CD4-positive, alpha-beta T cell treated with Interleukin-4 for 1 hour (primary cell): ENCODE data around the gene RIT1.
"Not testable (repeated sequence)": the region's sequence is repeated elsewhere in the genome, so short reads cannot be mapped to it uniquely, and the experiment has no call there.

Source experiments
- DNase-seq, 2 donors: peaks; one replicate each; pipeline ENCODE4 v3.0.0-alpha.2; 2020 to 2022

Gene RIT1

DNA sequence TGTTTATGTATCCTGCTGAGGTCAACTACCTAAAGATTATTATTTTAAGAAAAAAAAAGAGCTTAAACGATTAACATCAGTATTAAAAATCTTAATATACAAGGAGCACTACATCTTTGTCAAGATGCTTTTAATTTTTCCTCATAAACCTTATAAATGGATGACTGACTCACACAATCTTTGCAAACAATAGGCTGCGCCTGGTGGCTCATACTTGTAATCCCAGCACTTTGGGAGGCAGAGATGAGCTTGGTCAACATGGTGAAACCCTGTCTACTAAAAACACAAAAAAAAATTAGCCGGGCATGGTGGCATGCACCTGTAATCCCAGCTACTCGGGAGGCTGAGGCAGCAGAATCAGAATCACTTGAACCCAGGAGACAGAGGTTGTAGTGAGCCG is 21.3 kb upstream of the RIT1 start:
- DNase-seq = no peak

DNA sequence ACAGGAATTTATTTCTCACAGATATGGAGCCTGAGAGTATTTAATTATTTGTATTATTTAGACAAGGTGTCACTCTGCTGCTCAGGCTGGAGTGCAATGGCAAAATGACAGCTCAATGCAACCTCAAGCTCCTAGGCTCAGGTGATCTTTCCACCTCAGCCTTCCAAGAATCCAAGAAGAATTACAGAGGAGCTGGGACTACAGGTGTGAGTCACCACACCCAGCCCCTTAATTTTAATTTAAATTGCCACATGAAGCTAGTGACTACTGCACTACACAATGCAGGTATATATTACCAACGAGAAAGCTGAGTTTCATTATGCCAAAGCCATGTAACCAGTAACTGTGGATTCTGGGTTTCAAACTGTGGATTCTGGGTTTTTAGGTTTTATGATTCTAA is 20.9 kb upstream of the RIT1 start:
- no peak for DNase-seq

DNA sequence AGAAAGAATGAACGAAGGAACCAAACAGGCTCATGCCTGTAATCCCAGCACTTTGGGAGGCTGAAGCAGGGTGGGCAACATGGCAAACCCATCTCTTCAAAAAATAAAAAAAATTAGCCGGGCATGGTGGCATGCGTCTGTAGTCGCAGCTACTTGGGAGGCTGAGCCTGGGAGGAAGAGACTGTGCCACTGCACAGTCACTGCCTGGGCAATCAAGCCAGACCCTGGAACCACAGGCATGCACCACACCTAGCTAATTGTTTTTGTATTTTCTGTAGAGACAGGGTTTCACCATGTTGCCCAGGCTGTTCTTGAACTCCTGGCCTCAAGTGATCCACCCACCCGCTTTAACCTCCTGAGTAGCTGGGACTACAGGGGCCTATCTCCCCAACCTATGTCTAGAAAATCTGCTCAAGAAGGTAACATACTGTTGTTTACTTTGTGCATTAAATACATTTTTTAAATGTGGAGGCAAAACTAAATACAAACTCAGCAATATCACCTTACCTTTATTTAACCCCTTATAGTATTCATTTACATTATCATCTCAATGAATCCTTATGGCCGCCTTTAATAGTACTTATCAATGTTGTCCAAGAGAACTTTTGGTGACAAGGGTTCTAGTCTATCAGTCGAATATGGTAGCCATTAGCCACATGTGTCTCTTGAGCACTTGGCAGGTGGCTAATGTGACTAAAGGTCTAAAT is 20.3 kb upstream of the RIT1 start:
- DNase-seq = no peak

DNA sequence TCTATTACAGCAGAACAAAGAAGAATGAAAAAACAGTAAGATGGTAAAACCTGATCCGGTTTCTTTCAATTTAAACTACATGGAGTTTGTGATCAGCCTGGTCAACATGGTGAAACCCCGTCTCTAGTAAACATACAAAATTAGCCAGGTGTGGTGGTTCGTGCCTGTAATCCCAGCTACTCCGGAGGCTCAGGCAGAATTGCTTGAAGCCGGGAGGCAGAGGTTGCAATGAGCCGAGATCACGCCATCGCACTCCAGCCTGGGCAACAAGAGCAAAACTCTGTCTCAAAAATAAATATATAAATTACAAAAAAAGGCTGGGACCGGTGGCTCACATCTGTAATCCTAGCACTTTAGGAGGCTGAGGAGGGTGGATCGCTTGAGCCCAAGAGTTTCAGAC is 19.6 kb upstream of the RIT1 start:
- DNase-seq = not testable (repeated sequence)

DNA sequence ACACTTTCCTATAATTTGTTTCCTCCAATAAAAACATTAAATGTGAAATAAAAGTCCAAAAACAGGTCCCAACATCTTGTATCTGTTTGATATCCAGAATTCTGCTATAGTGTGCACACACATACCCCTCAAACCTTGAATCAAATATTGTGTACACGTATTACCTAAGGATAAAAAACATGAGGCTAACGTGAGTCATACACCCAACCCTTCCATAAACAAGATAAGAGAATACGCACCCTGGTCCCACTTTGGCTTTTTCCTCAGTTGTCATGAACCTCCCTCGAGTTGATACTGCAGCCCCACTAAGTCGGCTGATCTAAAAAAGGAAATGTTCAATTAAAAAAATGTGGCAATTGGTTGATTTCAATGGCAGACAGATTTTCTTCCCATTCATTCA is 17.9 kb upstream of the RIT1 start:
- no peak for DNase-seq

DNA sequence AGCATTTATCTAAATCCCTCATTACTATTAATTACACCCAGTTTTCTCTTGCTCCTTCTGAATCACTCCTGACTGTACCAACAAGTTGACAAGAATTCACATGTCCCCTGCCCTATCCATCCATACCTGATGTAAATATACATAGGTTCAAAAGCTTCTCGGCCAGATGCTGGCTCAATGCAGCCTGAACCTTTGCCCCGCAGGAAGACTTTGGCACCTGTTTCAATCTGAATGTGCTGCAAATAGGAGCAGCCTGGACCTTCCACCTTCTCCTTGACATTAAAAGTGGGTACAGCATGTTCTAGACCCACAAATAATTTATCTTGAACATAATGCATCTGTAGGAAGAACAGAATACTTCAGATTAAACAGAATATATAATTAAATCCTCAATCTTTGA is 14.4 kb upstream of the RIT1 start:
- DNase-seq = no peak

DNA sequence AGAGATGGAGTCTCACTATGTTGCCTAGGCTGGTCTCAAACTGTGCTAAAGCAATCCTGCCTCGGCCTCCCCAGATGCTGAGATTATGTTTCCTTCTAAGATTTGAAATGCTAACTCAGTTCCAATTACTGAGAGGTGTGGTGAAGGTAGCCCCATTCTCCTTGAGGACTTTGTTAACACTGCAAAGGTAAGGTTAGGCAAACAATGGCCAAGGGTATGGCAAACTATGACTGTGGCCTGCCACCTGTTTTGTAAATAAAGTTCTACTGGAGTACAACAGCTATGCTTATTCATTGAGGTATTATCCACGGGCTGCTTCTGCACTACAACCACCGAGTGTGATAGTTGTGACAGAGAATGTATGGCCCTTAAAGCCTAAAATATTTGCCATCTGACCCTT is 9.6 kb upstream of the RIT1 start:
- no peak for DNase-seq

DNA sequence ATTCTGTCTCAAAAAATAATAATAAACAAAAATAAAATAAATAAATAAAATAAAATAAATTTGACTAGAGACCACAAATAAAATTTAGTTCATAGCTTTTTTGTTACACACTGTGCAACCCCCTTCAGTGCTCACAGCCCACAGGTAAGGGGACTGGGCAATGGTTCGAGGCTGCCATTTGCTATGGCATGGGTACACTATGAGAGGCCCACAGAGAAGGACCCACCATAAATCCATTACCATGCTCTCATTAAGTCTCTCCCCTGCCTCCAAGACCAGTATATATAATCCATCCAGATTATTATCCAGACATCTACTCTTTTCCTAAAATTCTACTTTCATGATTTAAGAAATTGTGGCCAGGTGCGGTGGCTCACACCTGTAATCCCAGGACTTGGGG is 8.7 kb upstream of the RIT1 start:
- DNase-seq = no peak

DNA sequence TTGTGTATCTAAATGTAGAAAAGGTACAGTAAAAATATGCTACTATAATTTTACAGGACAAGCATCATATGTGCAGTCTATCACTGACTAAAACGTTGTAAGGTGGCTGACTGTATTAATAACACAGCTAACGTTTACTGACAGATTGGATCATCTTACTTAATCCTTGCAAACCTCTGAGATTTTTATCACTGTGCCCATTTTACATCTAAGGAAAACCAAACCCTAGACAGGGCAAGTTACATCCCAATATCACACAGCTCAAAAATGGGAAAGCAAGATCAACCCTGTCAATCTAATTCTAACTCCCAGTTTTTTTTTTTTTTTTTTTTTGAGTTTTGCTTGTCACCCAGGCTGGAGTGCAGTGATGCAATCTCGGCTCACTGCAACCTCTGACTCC is 7.5 kb upstream of the RIT1 start:
- DNase-seq = no peak

DNA sequence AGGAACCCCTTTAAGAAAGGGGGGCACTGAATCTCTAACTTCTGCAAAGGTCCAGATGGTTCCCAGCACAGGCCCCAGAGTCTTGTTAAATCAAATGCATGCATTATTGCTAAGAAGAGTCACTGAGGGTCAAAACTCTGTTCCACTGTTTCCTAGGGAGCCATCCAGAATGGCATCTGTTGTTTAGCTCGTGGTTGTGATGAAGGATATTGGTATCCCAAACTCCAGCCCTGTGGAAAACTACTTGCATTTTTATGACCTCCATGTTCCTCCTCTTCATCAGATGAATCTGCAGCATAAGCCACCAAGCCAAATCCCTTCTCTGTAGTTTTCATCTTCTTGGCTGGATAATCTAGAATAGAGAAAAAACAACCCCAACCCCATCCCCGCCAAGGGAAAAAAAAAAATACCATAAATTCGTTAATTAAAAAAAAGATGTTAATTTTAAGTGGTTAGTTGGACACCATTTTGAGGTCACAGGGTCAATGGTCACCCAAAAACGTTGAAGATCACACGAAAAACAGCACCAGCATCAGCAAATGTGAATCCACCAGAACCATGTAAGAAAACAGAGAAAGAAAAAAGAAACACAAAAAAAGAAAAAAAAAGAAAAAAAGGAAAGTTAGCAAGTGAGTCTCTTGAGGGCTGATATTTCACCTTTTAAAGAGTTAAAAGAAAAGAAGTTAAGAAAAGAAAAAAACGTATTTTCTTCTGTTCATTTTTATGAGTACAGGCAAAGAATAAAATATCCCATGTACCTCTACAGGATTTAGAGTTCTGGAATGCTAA is 3.0 kb upstream of the RIT1 start:
- DNase-seq = no peak

DNA sequence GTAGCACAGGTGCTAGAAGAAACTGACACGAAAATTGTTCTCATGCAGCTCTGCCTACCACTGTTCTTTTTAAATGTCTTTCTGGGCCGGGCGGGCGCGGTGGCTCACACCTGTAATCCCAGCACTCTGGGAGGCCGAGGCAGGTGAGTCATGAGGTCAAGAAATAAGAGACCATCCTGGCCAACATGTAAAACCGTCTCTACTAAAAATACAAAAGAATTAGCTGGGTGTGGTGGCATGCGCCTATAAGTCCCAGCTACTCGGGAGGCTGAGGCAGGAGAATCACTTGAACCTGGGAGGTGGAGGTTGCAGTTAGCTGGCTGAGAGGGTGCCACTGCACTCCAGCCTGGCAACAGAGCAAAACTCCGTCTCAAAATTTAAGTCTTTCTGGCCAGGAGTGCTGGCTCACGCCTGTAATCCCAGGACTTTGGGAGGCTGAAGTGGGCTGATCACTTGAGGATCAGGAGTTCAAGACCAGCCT is 947 bp upstream of the RIT1 start:
- no peak for DNase-seq

DNA sequence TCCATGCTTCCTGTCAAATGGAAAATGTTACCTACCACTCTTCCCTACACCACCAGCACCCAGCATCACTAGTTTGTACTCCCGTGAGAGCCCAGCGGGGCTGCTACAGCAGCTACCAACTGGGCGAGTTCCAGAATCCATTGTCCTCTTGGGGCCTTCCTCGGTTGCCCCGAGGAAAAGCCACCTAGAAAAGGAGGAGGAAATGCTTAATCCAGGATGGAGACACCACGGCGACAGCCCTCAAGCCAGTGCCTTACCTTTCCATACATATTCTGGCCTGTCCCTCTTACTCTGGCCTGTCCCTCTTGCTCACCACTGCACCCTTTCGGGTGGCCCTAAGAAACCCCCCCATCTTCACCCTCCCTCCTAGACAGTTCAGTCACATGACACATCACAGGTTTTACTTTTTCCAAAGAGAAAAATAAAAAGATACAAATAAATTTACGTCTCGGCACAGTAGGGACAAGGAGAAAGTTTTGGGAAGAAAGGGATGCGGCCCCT is 478 bp downstream of the RIT1 start:
- DNase-seq = peak in 1 of 2 donors; percentile 18

DNA sequence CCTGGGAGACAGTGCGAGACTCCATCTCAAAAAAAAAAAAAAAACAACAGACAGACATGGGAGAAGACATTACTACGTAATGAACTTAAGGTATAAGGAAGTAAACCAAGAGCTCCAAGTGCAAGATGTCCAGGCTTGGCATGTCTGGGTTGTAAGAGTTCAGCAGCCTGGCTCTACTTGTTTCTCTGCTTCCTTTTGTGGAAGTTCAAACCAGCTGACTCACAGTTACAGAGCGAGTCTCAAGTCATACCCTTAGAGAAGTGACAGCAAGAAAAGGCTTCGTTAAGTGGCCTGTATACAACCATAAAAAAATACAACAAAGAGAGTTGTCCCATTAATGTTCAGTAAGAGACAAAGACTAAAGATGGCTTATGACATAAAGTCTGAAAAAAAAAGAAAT is 1.3 kb downstream of the RIT1 start:
- DNase-seq = peak; percentile 25 to 56

DNA sequence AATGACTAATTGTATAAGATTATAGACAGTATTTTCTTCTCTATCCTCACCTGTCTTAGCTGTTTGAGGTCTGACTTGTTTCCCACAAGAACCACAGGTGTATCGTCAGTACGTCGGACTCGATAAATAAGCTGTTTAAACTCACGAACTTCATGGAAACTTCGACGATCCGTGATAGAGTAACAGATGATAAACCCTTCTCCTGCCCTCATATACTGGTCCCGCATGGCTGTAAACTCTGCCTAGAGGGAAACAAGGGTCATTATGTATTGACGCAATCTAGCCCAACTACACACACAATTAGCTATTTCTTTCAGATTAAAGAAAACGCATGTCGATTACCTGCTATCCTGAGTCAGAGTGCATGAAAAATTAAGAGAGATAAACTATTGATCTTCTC is 6.9 kb downstream of the RIT1 start:
- DNase-seq = no peak

DNA sequence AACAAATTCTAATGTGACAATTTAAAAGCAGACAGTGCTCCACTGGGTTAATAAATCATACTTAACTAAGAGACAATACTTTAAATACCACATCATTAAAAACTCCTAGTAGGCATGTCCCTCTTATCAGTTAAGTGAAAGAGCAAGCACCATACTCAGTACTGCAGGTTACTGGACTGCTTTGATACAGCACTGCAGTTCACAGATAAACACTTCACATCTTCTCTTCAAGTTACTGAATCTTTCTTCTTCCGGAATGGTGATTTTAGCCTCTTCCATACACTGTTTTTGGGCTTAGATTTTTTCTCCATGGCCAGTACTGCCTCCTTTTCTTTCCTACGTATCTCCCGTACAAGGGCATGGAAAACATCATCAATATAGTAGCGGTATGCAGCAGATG is 11.0 kb downstream of the RIT1 start:
- DNase-seq = no peak

DNA sequence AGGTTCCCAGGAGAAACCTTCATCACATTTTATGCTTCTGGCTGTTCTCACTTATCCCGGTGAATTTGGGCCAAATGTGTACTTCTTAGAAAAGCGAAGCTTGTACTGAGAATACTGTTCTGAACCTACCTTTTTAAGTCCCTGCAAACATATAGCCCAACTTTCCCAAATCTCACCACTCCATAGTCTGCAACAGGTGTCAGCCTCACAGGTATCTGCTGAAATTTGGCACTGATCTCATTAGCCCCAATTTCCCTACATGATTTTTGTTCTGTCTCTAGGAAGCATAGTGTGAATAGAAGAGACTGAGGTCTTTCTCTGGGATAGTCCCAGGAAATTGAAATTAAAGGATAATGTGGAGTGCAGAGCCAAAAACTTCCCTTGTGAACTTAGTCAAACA is 11.5 kb downstream of the RIT1 start:
- no peak for DNase-seq

DNA sequence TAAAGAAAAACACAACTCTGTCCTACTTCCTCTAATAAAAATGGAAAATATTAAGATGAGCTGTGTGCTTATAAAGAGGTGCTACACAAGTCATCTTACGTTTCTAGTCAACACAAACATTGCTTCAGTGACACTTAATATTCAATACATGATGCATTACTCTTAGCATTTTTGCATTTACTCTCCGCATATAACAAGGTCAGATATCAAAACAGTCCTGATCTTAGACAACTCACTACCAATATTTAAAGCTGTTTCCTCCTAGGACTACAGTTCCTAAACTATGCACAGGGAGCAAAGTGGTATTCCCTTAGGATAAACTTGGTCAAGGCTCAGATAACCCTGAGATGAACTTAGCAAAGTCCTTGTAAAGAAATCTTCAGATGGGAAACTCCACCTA is 12.3 kb downstream of the RIT1 start:
- DNase-seq = no peak

DNA sequence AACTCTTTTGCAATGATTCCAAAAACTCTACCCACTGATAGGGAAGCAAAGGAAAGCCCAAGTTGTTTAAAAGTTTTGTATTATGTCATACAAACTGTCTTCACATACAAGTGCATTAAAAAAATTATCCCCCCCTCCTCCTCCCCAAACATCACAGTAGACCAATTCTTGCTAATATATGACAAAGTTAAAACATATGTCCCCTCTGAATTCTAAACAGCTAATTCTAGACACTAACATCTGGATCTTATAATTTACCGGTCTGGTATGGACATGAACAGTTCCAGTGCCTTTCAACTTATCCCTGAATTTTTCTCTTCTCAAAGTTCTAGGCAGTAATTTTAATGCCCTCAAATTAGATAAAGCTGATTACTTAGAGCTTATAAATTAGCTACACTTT is 13.4 kb downstream of the RIT1 start:
- no peak for DNase-seq

DNA sequence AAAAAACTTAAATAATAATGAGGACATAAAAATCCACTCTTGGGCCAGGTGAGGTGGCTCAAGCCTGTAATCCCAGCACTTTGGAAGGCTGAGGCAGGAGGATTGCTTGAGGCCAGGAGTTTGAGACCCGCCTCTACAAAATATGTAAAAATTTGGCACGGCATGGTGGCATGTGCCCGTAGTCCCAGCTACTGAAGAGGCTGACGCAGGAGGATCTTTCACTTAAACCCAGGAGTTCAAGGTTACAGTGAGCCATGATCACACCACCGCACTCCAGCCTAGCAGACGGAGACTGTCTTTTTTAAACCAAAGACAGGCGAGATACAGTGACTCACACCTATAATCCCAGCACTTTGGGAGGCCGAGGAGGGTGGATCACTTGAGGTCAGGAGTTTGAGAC is 14.7 kb downstream of the RIT1 start:
- DNase-seq = not testable (repeated sequence)

DNA sequence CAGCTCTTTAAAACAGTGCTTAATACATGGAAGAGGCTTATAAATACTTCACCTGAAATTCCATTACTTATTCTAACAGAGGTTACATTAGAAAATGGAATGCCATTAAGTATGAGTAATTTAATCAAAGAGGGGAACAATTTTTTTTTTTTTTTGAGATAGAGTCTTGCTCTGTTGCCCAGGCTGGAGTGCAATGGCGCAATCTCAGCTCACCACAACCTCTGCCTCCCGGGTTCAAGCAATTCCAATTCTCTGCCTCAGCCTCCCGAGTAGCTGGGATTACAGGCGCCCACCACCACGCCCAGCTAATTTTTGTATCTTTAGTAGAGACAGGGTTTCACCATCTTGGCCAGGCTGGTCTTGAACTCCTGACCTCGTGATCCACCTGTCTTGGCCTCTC is 15.5 kb downstream of the RIT1 start:
- not testable (repeated sequence) for DNase-seq

DNA sequence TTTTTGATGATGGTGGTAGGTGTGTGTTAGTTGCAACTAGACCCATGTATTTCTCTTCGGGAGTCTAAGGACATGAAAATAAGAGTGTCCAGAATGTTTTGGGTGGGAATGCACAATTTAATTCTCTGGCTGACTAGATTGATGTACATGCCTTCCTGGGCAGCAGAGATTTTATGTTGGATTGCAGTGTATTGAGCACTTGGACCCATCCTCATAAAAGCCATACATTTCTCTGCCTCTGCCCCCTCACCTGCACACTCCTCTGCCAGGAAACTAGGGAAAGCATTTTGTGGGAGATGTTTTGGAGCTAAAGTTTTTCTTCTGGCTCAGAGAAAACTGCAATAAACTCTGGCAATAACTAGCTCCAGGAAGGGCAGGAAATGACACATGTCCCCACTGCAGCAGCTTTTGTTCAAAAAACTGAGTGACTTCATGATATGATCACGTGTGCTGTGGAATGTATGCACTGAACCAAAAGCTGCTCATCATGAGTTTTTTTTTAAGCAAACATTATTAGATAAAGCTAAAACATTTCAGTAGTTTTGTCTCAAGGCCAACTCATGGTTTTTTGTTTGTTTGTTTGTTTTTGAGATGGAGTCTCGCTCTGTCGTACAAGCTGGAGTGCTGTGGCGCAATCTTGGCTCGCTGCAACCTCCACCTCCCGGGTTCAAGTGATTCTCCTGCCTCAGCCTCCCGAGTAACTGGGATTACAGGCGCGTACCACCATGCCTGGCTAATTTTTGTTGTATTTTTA is 17.6 kb downstream of the RIT1 start:
- peak; percentile 17 to 35 for DNase-seq

DNA sequence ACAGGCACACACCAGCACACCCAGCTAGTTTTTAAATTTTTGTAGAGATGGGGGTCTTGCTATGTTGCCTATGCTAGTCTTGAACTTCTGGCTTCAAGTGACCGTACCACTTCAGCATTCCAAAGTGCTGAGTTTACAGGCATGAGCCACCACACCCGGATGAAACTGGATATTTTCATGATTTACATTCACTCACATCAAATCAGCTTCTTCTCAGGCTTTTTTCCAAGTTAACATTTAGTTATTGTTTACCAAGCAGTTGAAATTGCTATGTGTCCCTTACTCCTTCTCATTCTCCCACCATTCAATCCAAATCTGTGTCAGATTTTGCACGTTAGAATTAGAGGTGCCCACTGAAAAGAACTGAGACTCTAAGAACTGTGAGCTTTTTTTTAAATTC is 18.4 kb downstream of the RIT1 start:
- no peak for DNase-seq

DNA sequence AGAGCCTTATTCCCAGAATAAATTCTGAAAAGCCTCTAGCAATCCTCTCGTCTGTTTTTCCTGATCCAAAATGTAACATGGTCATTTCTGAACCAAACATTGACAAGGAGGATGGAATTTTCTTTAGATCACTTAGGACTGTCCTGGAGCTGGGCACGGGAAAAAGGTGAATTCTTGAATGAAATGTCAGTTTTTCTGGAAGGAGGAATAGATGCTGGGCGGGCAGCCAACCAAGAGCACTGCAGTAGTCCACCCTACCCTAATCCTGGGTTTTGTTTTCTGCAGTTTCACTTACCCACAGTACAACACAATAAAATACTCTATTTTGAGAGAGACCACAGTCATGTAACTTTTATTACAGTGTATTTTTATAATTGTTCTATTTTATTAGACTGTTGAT is 20.9 kb downstream of the RIT1 start:
- DNase-seq = no peak

DNA sequence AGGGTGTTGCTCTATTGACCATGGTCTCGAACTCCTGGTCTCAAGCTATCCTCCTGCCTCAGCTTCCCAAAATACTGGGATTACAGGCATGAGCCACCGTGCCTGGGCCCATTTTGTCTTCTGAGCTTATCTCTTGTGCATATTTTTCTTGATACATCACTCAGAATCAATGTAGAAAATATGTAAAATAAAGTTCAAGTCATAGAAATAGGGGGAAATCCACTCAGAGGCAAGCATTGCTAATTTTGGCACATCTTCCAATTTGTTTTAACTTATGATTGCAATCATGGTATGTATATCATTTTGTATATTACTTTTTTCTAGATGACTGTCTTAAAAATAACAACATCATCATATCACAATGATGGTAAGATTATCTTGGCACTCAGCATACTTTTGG is 21.6 kb downstream of the RIT1 start:
- DNase-seq = no peak
